Right renal pelvis (tissue), 4 donors: ENCODE data around the gene YAF2. TPM values are rescaled to one million over a fixed set of nuclear protein-coding genes. Genes with fewer than 3 reads are reported as not detected.

Source experiments
- DNase-seq, 4 donors: peaks; one replicate each; pipeline ENCODE4 v3.0.0-alpha.2; 2013; ENCODE audit warnings: low read depth in 4 of 4, low spot score in 3 of 4, missing footprints in 1 of 4
- polyA plus RNA-seq, 4 donors: library from polyadenylated mRNA; unstranded; fragments of 120-200 nt; gene quantifications; one replicate each; pipeline ENCODE4 v1.2.1, GENCODE V29; 2013; ENCODE audit not compliant: insufficient read length in 4 of 4

The YAF2 gene
- polyA plus RNA-seq, 4 donors, result 23.7 to 28.0 (median 27.2) TPM

GRCh38 chr12:42109031-42109430 is 129.0 kb downstream of the YAF2 start:
- no peak for DNase-seq

Other genes with a start within 250 kb of the YAF2 start
- 10 to 100 TPM; 27.5 to 36.4 (median 34.5) TPM for gene GXYLT1, start 93.4 kb downstream of the YAF2 start, polyA plus RNA-seq
- gene ZCRB1, start 87.8 kb upstream of the YAF2 start, polyA plus RNA-seq, result 10 to 100 TPM; 87.2 to 96.9 (median 90.7) TPM
- 10 to 100 TPM; 65.0 to 72.2 (median 69.3) TPM for gene PPHLN1, start 87.9 kb upstream of the YAF2 start, polyA plus RNA-seq